EH (cell line): ENCODE results near the gene IL1RAPL2.
"Not testable (repeated sequence)": the region's sequence is repeated elsewhere in the genome, so short reads cannot be mapped to it uniquely, and the experiment has no call there.

Experiments used
- DNase-seq: peaks from one replicate; pipeline ENCODE4 v3.0.0-alpha.2; 2015; ENCODE audit warnings: low read depth

The IL1RAPL2 gene

DNA sequence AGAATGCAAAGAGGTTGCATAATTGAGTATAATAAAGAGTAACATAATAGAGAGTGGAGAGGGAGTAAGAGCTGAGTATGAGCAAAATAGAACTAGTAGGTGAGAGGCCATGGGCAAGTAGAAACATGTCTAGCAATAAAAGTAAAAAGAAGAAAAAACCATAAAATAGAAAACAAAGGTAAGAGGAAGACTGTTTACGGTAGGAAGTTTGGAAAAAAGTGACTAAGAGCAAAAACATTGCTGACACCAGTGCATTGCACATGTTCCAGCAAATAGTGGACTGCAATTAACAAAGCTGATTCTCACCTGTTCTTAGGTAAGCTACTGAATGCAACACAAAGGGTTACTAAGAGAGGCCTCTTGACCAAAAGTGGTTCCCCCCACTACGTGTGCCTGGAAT, 451.6 kb downstream of the IL1RAPL2 start:
- DNase-seq, result no peak

DNA sequence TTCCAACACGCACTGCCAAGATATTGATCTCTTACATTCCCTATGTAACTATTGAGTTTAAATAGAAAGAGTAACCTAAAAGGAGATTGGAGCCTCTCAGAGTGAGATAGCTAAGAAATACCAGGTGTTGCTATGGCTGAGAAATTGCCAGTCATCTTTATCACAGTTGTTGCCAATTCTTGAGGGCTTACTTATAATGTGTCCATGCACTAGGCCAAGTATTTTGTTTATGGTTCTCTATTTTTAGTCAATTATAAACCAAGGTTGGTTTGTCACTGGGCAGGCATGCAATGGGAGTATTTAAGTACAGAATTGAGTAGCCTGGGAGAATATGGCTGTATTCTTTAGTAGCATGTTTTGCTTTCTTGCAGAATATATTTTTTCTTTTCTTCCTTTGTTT, 452.9 kb downstream of the IL1RAPL2 start:
- no peak for DNase-seq

GRCh38 chrX:105028962-105029361, 463.0 kb downstream of the IL1RAPL2 start:
- not testable (repeated sequence) for DNase-seq

- no peak for DNase-seq
These were observed 472.8 kb downstream of the IL1RAPL2 start for GRCh38 chrX:105038672-105039328.

DNA sequence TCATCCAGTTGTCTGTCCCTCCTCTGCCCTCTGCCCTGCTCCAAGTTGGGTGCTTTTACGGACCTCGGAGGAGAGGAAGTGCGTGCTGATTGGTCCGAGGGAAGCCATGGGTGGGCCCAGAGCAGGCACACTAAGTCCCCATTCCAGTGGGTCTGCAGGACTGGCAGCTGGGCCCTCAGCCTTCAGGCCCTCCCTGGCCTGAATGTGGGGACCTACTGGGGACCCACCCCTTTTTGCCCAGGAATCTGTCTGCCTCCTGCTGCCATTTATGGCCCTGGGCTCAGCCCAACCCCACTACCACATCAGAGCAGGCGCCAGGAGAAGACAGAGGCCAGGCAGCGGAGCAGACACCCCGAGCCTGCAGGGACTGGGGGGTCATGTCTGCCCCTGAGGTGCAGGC, 484.9 kb downstream of the IL1RAPL2 start:
- DNase-seq, result no peak

- DNase-seq, result no peak
These were observed 485.4 kb downstream of the IL1RAPL2 start for GRCh38 chrX:105051364-105051763.

DNA sequence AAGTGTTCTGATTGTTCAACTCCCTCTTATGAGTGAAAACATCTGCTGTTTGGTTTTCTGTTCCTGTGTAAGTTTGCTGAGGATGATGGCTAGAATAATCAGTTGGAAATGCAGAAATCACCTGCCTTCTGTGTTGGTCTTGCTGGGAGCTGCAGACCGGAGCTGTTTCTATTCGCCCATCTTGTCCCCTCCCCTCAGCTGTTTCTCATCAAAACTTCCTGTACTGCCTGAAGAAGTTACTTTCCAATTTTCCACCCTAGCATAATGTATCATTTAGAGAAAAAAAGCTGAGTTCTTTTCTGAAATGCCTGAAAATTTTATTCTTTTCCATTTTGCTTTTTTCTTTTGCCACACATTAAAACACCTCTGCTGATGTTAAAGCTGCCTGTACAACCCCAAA, 486.9 kb downstream of the IL1RAPL2 start:
- no peak for DNase-seq

GRCh38 chrX:105063743-105064142, 497.7 kb downstream of the IL1RAPL2 start:
- no peak for DNase-seq

DNA sequence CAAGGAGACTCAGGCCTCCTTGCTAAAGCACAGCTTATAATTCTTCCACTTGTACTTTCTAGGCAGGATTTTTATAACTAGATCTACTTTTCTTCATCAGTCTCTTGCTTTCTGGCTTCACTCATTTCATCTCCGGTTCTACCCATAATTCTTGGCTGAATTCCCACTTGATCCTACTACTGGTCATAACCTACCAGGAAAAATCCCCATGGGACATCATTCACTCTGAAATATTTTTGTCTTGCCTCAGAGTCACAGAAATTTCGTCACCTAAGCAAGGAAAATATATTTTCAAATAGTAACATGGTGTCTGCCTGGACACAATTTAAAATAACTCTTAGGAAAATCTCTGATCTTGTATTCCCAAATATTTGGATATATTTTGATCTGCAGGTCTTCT, 532.2 kb downstream of the IL1RAPL2 start:
- DNase-seq, result no peak

DNA sequence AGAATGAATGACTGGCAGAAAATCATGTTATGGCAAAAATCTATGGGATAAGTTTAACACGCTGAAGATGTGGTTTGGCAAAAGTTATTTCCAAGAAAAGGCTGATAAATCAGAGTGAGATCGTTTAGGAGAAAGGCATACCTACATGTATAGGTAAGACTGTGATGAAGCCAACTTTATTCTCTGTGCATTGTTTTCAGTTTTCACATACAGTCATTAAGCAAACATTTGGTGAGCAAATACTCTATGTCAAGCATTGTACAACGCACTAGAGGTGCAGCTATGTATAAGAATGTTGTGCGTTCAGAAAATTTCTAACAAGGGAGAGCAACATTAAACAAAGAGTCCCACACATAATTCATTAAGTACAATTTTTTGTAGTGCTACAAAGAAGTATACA, 532.8 kb downstream of the IL1RAPL2 start:
- no peak for DNase-seq

DNA sequence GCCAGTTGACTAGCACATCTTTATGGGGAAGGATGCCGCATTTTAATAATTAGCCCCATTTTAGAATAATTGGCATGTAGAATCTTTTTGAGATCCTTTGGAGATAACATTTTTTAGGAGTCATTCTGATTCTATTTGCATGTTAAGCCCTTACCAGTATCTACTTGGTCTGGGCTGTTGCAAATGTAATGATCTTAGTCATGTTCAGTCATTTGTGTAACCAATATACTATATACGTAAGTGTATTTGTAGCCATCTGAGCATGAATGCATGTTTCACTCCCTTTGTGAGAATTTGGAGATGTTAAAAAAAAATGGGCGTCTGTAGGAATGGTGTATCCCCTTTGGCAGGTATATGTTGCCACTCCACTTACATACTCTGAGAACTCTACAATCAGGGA, 535.4 kb downstream of the IL1RAPL2 start:
- no peak for DNase-seq

DNA sequence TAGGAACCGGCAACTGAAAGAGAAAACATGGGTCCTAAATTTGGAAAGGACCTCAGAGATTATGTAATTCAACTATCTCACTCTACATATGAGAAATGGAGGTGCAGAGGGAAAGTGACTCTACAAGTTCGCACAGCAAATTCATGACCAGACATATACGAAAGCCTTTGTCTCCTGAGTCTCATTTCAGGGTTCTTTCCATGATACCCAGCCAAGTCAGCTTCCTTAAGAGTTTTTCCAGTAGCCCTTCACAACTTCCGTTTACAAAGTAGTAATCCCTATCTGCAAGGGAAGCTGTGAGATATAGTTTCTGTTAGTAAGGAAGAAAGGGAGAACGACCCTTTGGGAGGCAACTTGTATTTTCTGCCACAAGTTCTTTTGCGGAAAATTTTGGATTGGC, 543.9 kb downstream of the IL1RAPL2 start:
- no peak for DNase-seq

DNA sequence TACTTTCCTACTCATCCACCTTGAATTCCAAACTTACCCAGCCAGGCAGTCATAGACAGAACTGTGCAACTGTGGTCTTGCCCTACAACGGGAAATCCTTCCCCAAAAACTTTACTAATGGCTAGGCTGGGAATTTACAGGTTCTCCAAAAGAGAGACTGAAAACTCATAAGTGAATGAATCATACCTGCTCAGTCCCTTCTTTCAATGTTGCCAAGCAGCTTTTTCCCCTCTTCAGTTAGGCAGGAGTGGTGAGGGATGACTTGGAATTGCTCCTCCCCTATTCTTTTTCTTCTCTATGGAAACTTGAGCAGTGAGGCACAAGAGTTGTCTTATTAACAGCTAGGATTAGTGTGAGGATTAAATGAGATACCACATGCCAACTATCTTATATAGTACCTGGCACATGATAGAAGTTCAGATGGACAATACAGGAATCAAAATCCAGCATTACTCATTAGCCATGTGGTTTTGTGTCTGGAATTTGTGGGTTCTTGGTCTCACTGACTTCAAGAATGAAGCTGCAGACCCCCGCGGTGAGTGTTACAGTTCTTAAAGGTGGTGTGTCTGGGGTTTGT, 548.6 kb downstream of the IL1RAPL2 start:
- no peak for DNase-seq

DNA sequence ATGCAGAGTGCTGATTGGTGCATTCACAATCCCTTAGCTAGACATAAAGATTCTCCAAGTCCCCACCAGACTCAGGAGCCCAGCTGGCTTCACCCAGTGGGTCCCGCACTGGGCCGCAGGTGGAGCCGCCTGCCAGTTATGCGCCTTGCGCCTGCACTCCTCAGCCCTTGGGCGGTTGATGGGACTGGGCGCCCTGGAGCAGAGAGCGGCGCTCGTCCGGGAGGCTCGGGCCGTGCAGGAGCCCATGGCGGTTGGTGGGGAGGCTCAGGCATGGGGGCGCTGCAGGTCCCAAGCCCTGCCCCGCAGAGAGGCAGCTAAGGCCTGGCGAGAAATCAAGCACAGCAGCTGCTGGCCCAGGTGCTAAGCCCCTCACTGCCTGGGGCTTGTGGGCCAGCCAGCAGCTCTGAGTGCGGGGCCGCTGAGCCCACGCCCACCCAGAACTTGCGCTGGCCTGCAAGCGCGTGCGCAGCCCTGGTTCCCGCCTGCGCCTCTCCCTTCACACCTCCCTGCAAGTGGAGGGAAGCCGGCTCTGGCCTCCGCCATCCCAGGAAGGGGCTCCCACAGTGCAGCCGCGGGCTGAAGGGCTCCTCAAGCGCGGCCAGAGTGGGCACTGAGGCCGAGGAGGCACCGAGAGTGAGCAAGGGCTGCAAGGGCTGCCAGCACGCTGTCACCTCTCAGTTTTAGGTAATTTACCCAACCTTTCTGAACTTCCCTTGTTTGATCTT, 549.8 kb downstream of the IL1RAPL2 start:
- DNase-seq, result not testable (repeated sequence)

- DNase-seq, result no peak
These were observed 550.5 kb downstream of the IL1RAPL2 start for GRCh38 chrX:105116486-105116885.

- DNase-seq, result no peak
These were observed 551.6 kb downstream of the IL1RAPL2 start for GRCh38 chrX:105117621-105118020.

- DNase-seq, result no peak
These were observed 554.5 kb downstream of the IL1RAPL2 start for GRCh38 chrX:105120463-105120862.

DNA sequence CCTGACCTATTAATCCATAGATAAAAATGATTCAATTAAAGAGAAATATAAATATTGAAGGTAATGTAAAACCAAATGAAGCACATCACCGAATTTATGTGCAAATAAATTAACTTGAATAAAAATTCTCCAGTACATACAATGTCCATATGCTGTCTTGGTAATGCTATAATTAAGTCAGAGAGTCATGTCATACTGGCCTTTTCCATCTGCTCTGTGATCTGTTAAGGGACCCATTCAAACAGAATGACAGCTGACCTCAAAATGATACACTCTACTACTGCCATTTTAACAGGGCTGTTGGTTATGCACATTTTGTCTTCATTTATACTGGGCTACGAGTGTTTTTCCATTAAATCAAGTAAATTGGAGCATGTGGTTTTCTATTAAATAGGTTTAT, 555.2 kb downstream of the IL1RAPL2 start:
- no peak for DNase-seq

DNA sequence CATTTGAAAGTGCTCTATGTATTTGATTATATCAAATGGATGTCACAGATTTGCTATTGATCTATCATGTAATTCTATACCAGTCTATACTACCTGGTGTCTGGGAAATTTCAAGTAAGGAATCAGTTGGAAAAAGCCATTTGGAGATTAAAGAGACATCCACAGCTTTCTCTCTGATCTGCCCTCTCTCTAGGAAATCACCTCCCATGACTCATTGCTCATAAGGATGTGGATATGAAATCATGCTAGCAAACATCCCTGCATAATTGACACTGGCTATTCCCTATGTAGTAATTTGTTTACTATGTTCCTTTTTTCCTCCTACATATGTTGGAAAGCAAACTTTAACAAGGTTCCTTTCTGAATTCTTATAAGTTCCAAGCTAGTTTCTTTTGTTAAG, 560.2 kb downstream of the IL1RAPL2 start:
- no peak for DNase-seq

DNA sequence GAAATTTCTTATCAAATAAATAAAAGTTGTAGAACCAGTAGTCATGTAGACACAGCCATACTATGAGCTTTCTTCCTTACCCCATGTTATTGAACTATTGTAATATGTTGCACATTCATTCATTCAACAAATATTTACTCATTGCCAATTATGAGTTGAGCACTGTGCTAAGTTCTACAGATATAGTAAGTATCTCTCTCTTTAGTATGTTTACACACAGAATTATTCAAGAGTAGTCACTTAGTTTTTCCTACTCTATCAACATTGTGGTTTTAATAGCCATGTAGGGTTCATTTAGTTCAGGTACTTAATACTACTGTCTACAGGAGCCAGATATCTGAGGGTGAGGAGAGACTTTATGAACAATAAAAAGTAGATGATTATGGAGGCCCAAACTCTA, 568.3 kb downstream of the IL1RAPL2 start:
- no peak for DNase-seq

GRCh38 chrX:105136786-105137185, 570.8 kb downstream of the IL1RAPL2 start:
- DNase-seq, result no peak

- DNase-seq, result no peak
These were observed 584.0 kb downstream of the IL1RAPL2 start for GRCh38 chrX:105150036-105150435.

- DNase-seq, result no peak
These were observed 584.6 kb downstream of the IL1RAPL2 start for GRCh38 chrX:105150557-105150956.

- no peak for DNase-seq
These were observed 601.2 kb downstream of the IL1RAPL2 start for GRCh38 chrX:105167233-105167632.
